IMR-90 (cell line): ENCODE results near the gene HDAC8. TPM values are rescaled to one million over a fixed set of nuclear protein-coding genes. Genes with fewer than 3 reads are reported as not detected.

ENCODE experiments used
- ATAC-seq: fragments of 200-7000 bp; cut with Tn5 transposase; 2 replicates; pipeline ENCODE4 v1.9.1; 2020; ENCODE audit warnings: low read depth, mild to moderate bottlenecking, moderate library complexity
- BruUV-seq: library from RNA; stranded (reverse); fragments of 400-500 nt; replicated peaks from 2 replicates; lab custom pipeline; 2021; lab: Mats Ljungman, UMichigan
- CTCF ChIA-PET: fragments of 300-600 bp; formaldehyde crosslinking; extraction: SDS; loops from one replicate; lab custom pipeline; 2021; ENCODE audit warnings: antibody characterized with exemption; lab: Yijun Ruan, JAX
- POLR2A ChIA-PET: fragments of 300-600 bp; sonication (Branson Sonifier 250); formaldehyde crosslinking; loops from one replicate; lab custom pipeline; 2022; ENCODE audit warnings: antibody characterized with exemption; ENCODE audit not compliant: unreplicated experiment; lab: Charles Lee
- DNase-seq: peaks from one replicate; pipeline ENCODE4 v3.0.0; 2013
- H2AFZ ChIP-seq: replicated peaks from 2 replicates; pipeline ENCODE3; 2013; ENCODE audit warnings: low read length, mild to moderate bottlenecking; ENCODE audit not compliant: poor library complexity
- H2AK5ac ChIP-seq: 2 replicates; pipeline ENCODE4 v1.6.1; 2013; ENCODE audit warnings: low read depth, low read length, inconsistent platforms
- H2AK9ac ChIP-seq: replicated peaks from 2 replicates; pipeline ENCODE3; 2013; ENCODE audit warnings: mild to moderate bottlenecking, low read depth, low read length, moderate library complexity; ENCODE audit not compliant: poor library complexity
- H2BK120ac ChIP-seq: 2 replicates; pipeline ENCODE4 v1.6.1; 2013; ENCODE audit warnings: low read depth, low read length, inconsistent platforms
- H2BK15ac ChIP-seq: 3 replicates; pipeline ENCODE4 v1.6.1; 2013; ENCODE audit warnings: low read depth, low read length, inconsistent platforms
- H2BK20ac ChIP-seq: 2 replicates; pipeline ENCODE4 v1.6.1; 2013; ENCODE audit warnings: low read depth, mild to moderate bottlenecking, inconsistent platforms, low read length, moderate library complexity
- H2BK5ac ChIP-seq: 2 replicates; pipeline ENCODE4 v1.6.1; 2013; ENCODE audit warnings: mild to moderate bottlenecking, low read depth, low read length, inconsistent platforms; ENCODE audit not compliant: poor library complexity, severe bottlenecking
- H3K14ac ChIP-seq: replicated peaks from 2 replicates; pipeline ENCODE4 v1.6.1; 2013; ENCODE audit warnings: low read depth, low read length, inconsistent platforms
- H3K18ac ChIP-seq: 2 replicates; pipeline ENCODE4 v1.6.1; 2013; ENCODE audit warnings: low read depth, low read length, control low read depth
- H3K23ac ChIP-seq: 2 replicates; pipeline ENCODE4 v1.6.1; 2013; ENCODE audit warnings: low read depth, low read length, inconsistent platforms
- H3K27ac ChIP-seq: 2 replicates; pipeline ENCODE4 v1.5.1; 2013; ENCODE audit warnings: mild to moderate bottlenecking, control low read depth, low read length; ENCODE audit not compliant: insufficient read depth
- H3K27me3 ChIP-seq: 2 replicates; pipeline ENCODE4 v1.6.1; 2013; ENCODE audit warnings: low read length; ENCODE audit not compliant: control insufficient read depth, insufficient read depth
- H3K36me3 ChIP-seq: 2 replicates; pipeline ENCODE4 v1.6.1; 2013; ENCODE audit warnings: low read length, mixed read lengths; ENCODE audit not compliant: control insufficient read depth, insufficient read depth
- H3K4ac ChIP-seq: 2 replicates; pipeline ENCODE4 v1.6.1; 2013; ENCODE audit warnings: low read depth, low read length, inconsistent platforms
- H3K4me1 ChIP-seq: 2 replicates; pipeline ENCODE4 v1.6.1; 2013; ENCODE audit warnings: low read length, mixed read lengths; ENCODE audit not compliant: control insufficient read depth, insufficient read depth
- H3K4me2 ChIP-seq: 2 replicates; pipeline ENCODE4 v1.6.1; 2013; ENCODE audit warnings: low read depth, mild to moderate bottlenecking, control low read depth, low read length, moderate library complexity
- H3K4me3 ChIP-seq: 2 replicates; pipeline ENCODE4 v1.5.1; 2013; ENCODE audit warnings: low read depth, mild to moderate bottlenecking, control low read depth, low read length, moderate library complexity; ENCODE audit not compliant: insufficient read depth
- H3K56ac ChIP-seq: 2 replicates; pipeline ENCODE4 v1.6.1; 2013; ENCODE audit warnings: low read length, inconsistent platforms; ENCODE audit not compliant: insufficient read depth; ENCODE audit errors: extremely low read depth
- H3K79me1 ChIP-seq, 2 experiments: 2 replicates each; pipeline ENCODE4 v1.6.1; 2013; ENCODE audit warnings: low read length in 2 of 2, inconsistent platforms in 1 of 2, low read depth in 1 of 2
- H3K9ac ChIP-seq: 2 replicates; pipeline ENCODE4 v1.6.1; 2013; ENCODE audit warnings: low read depth, low read length, control low read depth
- H3K9me1 ChIP-seq: 2 replicates; pipeline ENCODE4 v1.6.1; 2013; ENCODE audit warnings: low read length, inconsistent platforms; ENCODE audit not compliant: insufficient read depth
- H3K9me3 ChIP-seq: 2 replicates; pipeline ENCODE4 v1.6.1; 2013; ENCODE audit warnings: low read length; ENCODE audit not compliant: control insufficient read depth, insufficient read depth
- H4K20me1 ChIP-seq: 2 replicates; pipeline ENCODE4 v1.6.1; 2013; ENCODE audit warnings: low read length, inconsistent platforms; ENCODE audit not compliant: insufficient read depth
- H4K5ac ChIP-seq: 2 replicates; pipeline ENCODE4 v1.6.1; 2013; ENCODE audit warnings: mild to moderate bottlenecking, low read depth, low read length, control low read depth
- H4K8ac ChIP-seq, 2 experiments: 2 replicates each; pipeline ENCODE4 v1.6.1; 2013; ENCODE audit warnings: low read depth in 2 of 2, low read length in 2 of 2, control low read depth in 1 of 2, inconsistent platforms in 1 of 2
- H4K91ac ChIP-seq: 2 replicates; pipeline ENCODE4 v1.6.1; 2013; ENCODE audit warnings: low read depth, low read length, inconsistent platforms; ENCODE audit not compliant: insufficient read depth
- BHLHE40 ChIP-seq: fragments of 150-350 bp; IDR thresholded peaks from 2 replicates; pipeline ENCODE4 v1.6.1; 2016; ENCODE audit warnings: mild to moderate bottlenecking, low read depth, low read length
- CEBPB ChIP-seq: IDR thresholded peaks from 2 replicates; pipeline ENCODE4 v1.6.1; 2012; ENCODE audit warnings: low read depth, low read length, improper control_type of control experiment
- CHD1 ChIP-seq: IDR thresholded peaks from 2 replicates; pipeline ENCODE4 v1.6.1; 2012; ENCODE audit warnings: low read depth, low read length, improper control_type of control experiment
- ELK1 ChIP-seq: fragments of 150-350 bp; IDR thresholded peaks from 2 replicates; pipeline ENCODE4 v1.6.1; 2016; ENCODE audit warnings: low read depth, mild to moderate bottlenecking, low read length, moderate library complexity, borderline replicate concordance
- FOS ChIP-seq: fragments of 150-350 bp; IDR thresholded peaks from 2 replicates; pipeline ENCODE4 v1.6.1; 2016; ENCODE audit warnings: low read depth, low read length
- MAFK ChIP-seq: IDR thresholded peaks from 2 replicates; pipeline ENCODE4 v1.6.1; 2012; ENCODE audit warnings: low read depth, low read length, improper control_type of control experiment
- MXI1 ChIP-seq: IDR thresholded peaks from 2 replicates; pipeline ENCODE4 v1.6.1; 2012; ENCODE audit warnings: low read depth, mild to moderate bottlenecking, low read length, moderate library complexity, borderline replicate concordance
- NFE2L2 ChIP-seq: fragments of 150-350 bp; IDR thresholded peaks from 2 replicates; pipeline ENCODE4 v1.6.1; 2016; ENCODE audit warnings: low read depth, mild to moderate bottlenecking, low read length
- RAD21 ChIP-seq: IDR thresholded peaks from 2 replicates; pipeline ENCODE4 v1.6.1; 2012; ENCODE audit warnings: low read length, improper control_type of control experiment
- RCOR1 ChIP-seq: IDR thresholded peaks from 2 replicates; pipeline ENCODE4 v1.6.1; 2012; ENCODE audit warnings: mild to moderate bottlenecking, low read length, improper control_type of control experiment; ENCODE audit not compliant: insufficient replicate concordance
- SMC3 ChIP-seq: fragments of 150-350 bp; IDR thresholded peaks from 2 replicates; pipeline ENCODE4 v1.6.1; 2016; ENCODE audit warnings: low read depth, mild to moderate bottlenecking, antibody characterized with exemption, low read length, moderate library complexity
- WGBS, 2 experiments: methylation state at CpG; one replicate each; pipeline versions ENCODE4 v1.1.5 to v1.1.7; 2013; ENCODE audit warnings: missing lambda C conversion rate in 2 of 2; ENCODE audit not compliant: insufficient read length in 1 of 2; ENCODE audit errors: extremely low coverage in 2 of 2; 5-methylcytosine and 5-hydroxymethylcytosine counted together
- dilution Hi-C: fragments of 300-500 bp; cut with HindIII; formaldehyde crosslinking; loops from one replicate; pipeline ENCODE4 v1.14.3; 2018; ENCODE audit warnings: low sequenced_read_pairs; ENCODE audit not compliant: unreplicated experiment
- in situ Hi-C: fragments of 300-500 bp; cut with MboI; formaldehyde crosslinking; loops from 3 replicates; pipeline ENCODE4 v1.14.3; 2019; ENCODE audit warnings: low sequenced_read_pairs, inconsistent platforms, mixed read lengths
- intact Hi-C: fragments of 100-400 bp; cut with micrococcal nuclease; formaldehyde crosslinking; loops from 2 replicates; pipeline ENCODE4 v1.10.0; 2022
- polyA plus RNA-seq, 3 experiments: library from polyadenylated mRNA; depleted of rRNA; stranded (reverse); fragments of >200 nt; gene quantifications; 2 replicates each; pipeline ENCODE4 v1.2.3, GENCODE V29; 2012; ENCODE audit warnings: low replicate concordance in 1 of 3
- total RNA-seq: library from RNA; depleted of rRNA; stranded (reverse); fragments of >200 nt; gene quantifications from 2 replicates; pipeline ENCODE4 v1.2.3, GENCODE V29; 2012
- TF ChIP-seq, protein P1 (sequence below): conservative IDR thresholded peaks from 2 replicates; pipeline ENCODE4 v1.5.1; 2012; ENCODE audit warnings: mild to moderate bottlenecking, low read depth, low read length, improper control_type of control experiment
- TF ChIP-seq, protein P2 (sequence below): fragments of 150-350 bp; IDR thresholded peaks from 2 replicates; pipeline ENCODE4 v1.6.1; 2017; ENCODE audit warnings: mild to moderate bottlenecking, antibody characterized with exemption, low read length, low read depth

The HDAC8 gene
- total and polyA plus RNA-seq, 2 of the 4 experiments (the other 2 are of a cell fraction), result 16.1 to 28.5 TPM

DNA sequence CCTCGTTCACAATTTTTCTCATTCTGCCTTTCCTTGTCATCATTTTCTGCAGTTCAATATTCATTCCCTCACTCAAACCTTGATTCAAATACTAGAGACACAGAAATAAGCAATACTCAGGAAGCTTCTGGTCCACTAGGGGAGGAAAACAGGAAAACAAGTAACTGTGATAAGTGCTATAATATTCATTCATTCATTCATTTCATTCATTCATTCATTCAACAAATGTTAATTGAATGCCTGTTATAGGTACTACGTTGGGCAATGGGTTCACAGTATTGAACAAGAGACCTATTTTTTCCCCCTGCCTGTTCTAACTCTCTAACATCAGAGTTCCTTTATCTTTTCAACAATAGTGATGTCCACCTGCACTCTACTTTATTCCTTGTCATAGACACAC, 104.0 kb downstream of the HDAC8 start:
- no peak for ATAC-seq
- Histone ChIP-seq H3K4ac (no peak overlapping the region), H2BK120ac (no peak overlapping the region), H3K4me3 (no peak overlapping the region), H3K9me3 (no peaks in the 10 kb centered on the region), H3K4me1 (no peaks in the 10 kb centered on the region), H3K56ac (no peak overlapping the region), H3K27ac (no peak overlapping the region), H3K9ac (no peak overlapping the region), H3K4me2 (no peak overlapping the region), H4K5ac (no peak overlapping the region), H3K36me3 (no peaks in the 10 kb centered on the region), H3K27me3 (peaks cover 2% of the 10 kb centered on the region), H3K14ac (no peak overlapping the region), H2BK15ac (no peak overlapping the region), H4K91ac (no peak overlapping the region), H3K23ac (no peak overlapping the region), H3K79me1 (no peaks in the 10 kb centered on the region), H4K8ac (no peak overlapping the region), H2BK20ac (no peak overlapping the region), H2AK5ac (no peak overlapping the region), H2AFZ (no peak overlapping the region), H3K9me1 (no peaks in the 10 kb centered on the region), H2BK5ac (no peak overlapping the region), H2AK9ac (no peak overlapping the region), H4K20me1 (no peaks in the 10 kb centered on the region), H3K18ac (no peak overlapping the region)
- DNase-seq, result no peak
- POLR2A ChIA-PET, result no interaction called here
- CTCF ChIA-PET, result no interaction called here
- dilution Hi-C loops, result loop anchor here (5.0 kb wide), 1 partner anchor 36 kb away; no protein-coding TSS in a partner anchor
- WGBS, 2 experiments, result no CpG with 5 or more reads among the region's 2 CpGs
- TF ChIP-seq FOS, result no peak
- TF ChIP-seq RAD21, result no peak
- no peak for TF ChIP-seq BHLHE40
- TF ChIP-seq, protein P1, sequence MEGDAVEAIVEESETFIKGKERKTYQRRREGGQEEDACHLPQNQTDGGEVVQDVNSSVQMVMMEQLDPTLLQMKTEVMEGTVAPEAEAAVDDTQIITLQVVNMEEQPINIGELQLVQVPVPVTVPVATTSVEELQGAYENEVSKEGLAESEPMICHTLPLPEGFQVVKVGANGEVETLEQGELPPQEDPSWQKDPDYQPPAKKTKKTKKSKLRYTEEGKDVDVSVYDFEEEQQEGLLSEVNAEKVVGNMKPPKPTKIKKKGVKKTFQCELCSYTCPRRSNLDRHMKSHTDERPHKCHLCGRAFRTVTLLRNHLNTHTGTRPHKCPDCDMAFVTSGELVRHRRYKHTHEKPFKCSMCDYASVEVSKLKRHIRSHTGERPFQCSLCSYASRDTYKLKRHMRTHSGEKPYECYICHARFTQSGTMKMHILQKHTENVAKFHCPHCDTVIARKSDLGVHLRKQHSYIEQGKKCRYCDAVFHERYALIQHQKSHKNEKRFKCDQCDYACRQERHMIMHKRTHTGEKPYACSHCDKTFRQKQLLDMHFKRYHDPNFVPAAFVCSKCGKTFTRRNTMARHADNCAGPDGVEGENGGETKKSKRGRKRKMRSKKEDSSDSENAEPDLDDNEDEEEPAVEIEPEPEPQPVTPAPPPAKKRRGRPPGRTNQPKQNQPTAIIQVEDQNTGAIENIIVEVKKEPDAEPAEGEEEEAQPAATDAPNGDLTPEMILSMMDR, result no peak
- no peak for TF ChIP-seq NFE2L2
- TF ChIP-seq MXI1, result no peak
- TF ChIP-seq ELK1, result no peak
- TF ChIP-seq MAFK, result no peak
- no peak for TF ChIP-seq CEBPB
- TF ChIP-seq, protein P2, sequence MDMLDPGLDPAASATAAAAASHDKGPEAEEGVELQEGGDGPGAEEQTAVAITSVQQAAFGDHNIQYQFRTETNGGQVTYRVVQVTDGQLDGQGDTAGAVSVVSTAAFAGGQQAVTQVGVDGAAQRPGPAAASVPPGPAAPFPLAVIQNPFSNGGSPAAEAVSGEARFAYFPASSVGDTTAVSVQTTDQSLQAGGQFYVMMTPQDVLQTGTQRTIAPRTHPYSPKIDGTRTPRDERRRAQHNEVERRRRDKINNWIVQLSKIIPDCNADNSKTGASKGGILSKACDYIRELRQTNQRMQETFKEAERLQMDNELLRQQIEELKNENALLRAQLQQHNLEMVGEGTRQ, result no peak
- TF ChIP-seq RCOR1, result no peak
- no peak for TF ChIP-seq SMC3
- TF ChIP-seq CHD1, result no peak
- BruUV-seq, result no TSS peak
- intact Hi-C loops, result no loop called here
- in situ Hi-C loops, result no loop called here
